Esophagus (tissue), 2 donors: ENCODE results near the gene ODAD4. TPM values are rescaled to one million over a fixed set of nuclear protein-coding genes. Genes with fewer than 3 reads are reported as not detected.

Experiments used
- H3K27ac ChIP-seq, 2 donors: one replicate each; pipeline ENCODE4 v1.5.1; 2013; ENCODE audit warnings: low read depth in 2 of 2, mild to moderate bottlenecking in 2 of 2, inconsistent platforms in 1 of 2, low read length in 1 of 2, moderate library complexity in 1 of 2
- H3K27me3 ChIP-seq, 2 donors: one replicate each; pipeline ENCODE4 v1.6.1; 2013; ENCODE audit warnings: low read length in 2 of 2, control low read depth in 1 of 2, mild to moderate bottlenecking in 1 of 2; ENCODE audit not compliant: insufficient read depth in 2 of 2, control insufficient read depth in 1 of 2
- H3K36me3 ChIP-seq, 2 donors: one replicate each; pipeline ENCODE4 v1.6.1; 2013; ENCODE audit warnings: low read length in 1 of 2; ENCODE audit not compliant: control insufficient read depth in 2 of 2, insufficient read depth in 2 of 2
- H3K4me1 ChIP-seq, 2 donors: one replicate each; pipeline ENCODE4 v1.6.1; 2013; ENCODE audit warnings: low read length in 1 of 2; ENCODE audit not compliant: control insufficient read depth in 2 of 2, insufficient read depth in 2 of 2
- H3K4me3 ChIP-seq, 2 donors: one replicate each; pipeline ENCODE4 v1.5.1; 2013; ENCODE audit warnings: low read length in 2 of 2, mild to moderate bottlenecking in 2 of 2, low read depth in 1 of 2, moderate library complexity in 1 of 2
- H3K9me3 ChIP-seq, 2 donors: one replicate each; pipeline ENCODE4 v1.6.1; 2013; ENCODE audit warnings: mild to moderate bottlenecking in 2 of 2, low read depth in 1 of 2, low read length in 1 of 2, moderate library complexity in 1 of 2; ENCODE audit not compliant: control insufficient read depth in 2 of 2, insufficient read depth in 1 of 2
- WGBS, 2 donors: extraction: QIAGEN DNeasy Blood & Tissue Kit; methylation state at CpG; one replicate each; pipeline ENCODE4 v1.1.7; 2013; 5-methylcytosine and 5-hydroxymethylcytosine counted together
- polyA plus RNA-seq, 2 donors: library from polyadenylated mRNA; stranded (reverse); fragments of 200-250 nt; gene quantifications; one replicate each; pipeline ENCODE4 v1.2.3, GENCODE V29; 2013
- donor health status: healthy with polysubstance abuse.
- donor health status: Bipolar disorder and iron deficiency.

ODAD4 gene
- polyA plus RNA-seq, 2 donors = 0.18 to 0.31 TPM

- 87% methylated on average over 37 of the region's 37 CpGs for WGBS, 2 donors
- Histone ChIP-seq H3K4me3 (peak overlapping the region; percentile 68 to 92), H3K4me1 (peaks cover 10 to 29% of the 10 kb centered on the region in 2 donors), H3K27me3 (no peaks in the 10 kb centered on the region), H3K27ac (peak overlapping the region; percentile 73 to 94), H3K36me3 (peaks cover 7 to 33% of the 10 kb centered on the region in 2 donors), H3K9me3 (no peaks in the 10 kb centered on the region)
Observed at GRCh38 chr17:41967921-41968578, 37.6 kb downstream of the ODAD4 start.

GRCh38 chr17:41968676-41969075, 38.3 kb downstream of the ODAD4 start:
- H3K36me3 ChIP-seq = peaks cover 10 to 39% of the 10 kb centered on the region in 2 donors
- H3K27ac ChIP-seq = no peak overlapping the region
- WGBS, 2 donors = 87 to 89% methylated on average over 10 of the region's 10 CpGs
- H3K4me3 ChIP-seq = no peak overlapping the region
- H3K27me3 ChIP-seq = no peaks in the 10 kb centered on the region
- peaks cover 13 to 35% of the 10 kb centered on the region in 2 donors for H3K4me1 ChIP-seq
- no peaks in the 10 kb centered on the region for H3K9me3 ChIP-seq

GRCh38 chr17:41970901-41971331, 40.5 kb downstream of the ODAD4 start:
- peaks cover 19 to 57% of the 10 kb centered on the region in 2 donors for H3K36me3 ChIP-seq
- H3K4me3 ChIP-seq = no peak overlapping the region
- 81 to 84% methylated on average over 5 of the region's 5 CpGs for WGBS, 2 donors
- no peaks in the 10 kb centered on the region for H3K9me3 ChIP-seq
- no peaks in the 10 kb centered on the region for H3K27me3 ChIP-seq
- no peak overlapping the region for H3K27ac ChIP-seq
- H3K4me1 ChIP-seq = peaks cover 20 to 51% of the 10 kb centered on the region in 2 donors

- peaks cover 21 to 61% of the 10 kb centered on the region in 2 donors for H3K36me3 ChIP-seq
- no peaks in the 10 kb centered on the region for H3K9me3 ChIP-seq
- no peak overlapping the region for H3K4me3 ChIP-seq
- H3K4me1 ChIP-seq = peaks cover 23 to 55% of the 10 kb centered on the region in 2 donors
- peak overlapping the region in 1 of 2 donors; percentile 58 for H3K27ac ChIP-seq
- WGBS, 2 donors = 84 to 86% methylated on average over 18 of the region's 18 CpGs
- no peaks in the 10 kb centered on the region for H3K27me3 ChIP-seq
Observed at GRCh38 chr17:41971721-41972523, 41.5 kb downstream of the ODAD4 start.

GRCh38 chr17:41972571-41973407, 42.4 kb downstream of the ODAD4 start:
- no peaks in the 10 kb centered on the region for H3K27me3 ChIP-seq
- H3K9me3 ChIP-seq = no peaks in the 10 kb centered on the region
- WGBS, 2 donors = 46 to 53% methylated on average over 21 to 22 of the region's 22 CpGs
- peak overlapping the region; percentile 14 to 80 for H3K27ac ChIP-seq
- peaks cover 23 to 66% of the 10 kb centered on the region in 2 donors for H3K36me3 ChIP-seq
- H3K4me1 ChIP-seq = peaks cover 24 to 53% of the 10 kb centered on the region in 2 donors
- no peak overlapping the region for H3K4me3 ChIP-seq

GRCh38 chr17:41973408-41973811, 43.0 kb downstream of the ODAD4 start:
- H3K27me3 ChIP-seq = no peaks in the 10 kb centered on the region
- H3K9me3 ChIP-seq = no peaks in the 10 kb centered on the region
- peaks cover 20 to 49% of the 10 kb centered on the region in 2 donors for H3K4me1 ChIP-seq
- peaks cover 23 to 61% of the 10 kb centered on the region in 2 donors for H3K36me3 ChIP-seq
- H3K4me3 ChIP-seq = no peak overlapping the region
- H3K27ac ChIP-seq = peak overlapping the region; percentile 14 to 80
- WGBS, 2 donors = 63 to 64% methylated on average over 19 of the region's 19 CpGs

GRCh38 chr17:41974031-41974430, 43.6 kb downstream of the ODAD4 start:
- H3K27me3 ChIP-seq = no peaks in the 10 kb centered on the region
- H3K36me3 ChIP-seq = peaks cover 23 to 57% of the 10 kb centered on the region in 2 donors
- 83 to 86% methylated on average over 6 of the region's 6 CpGs for WGBS, 2 donors
- no peaks in the 10 kb centered on the region for H3K9me3 ChIP-seq
- H3K27ac ChIP-seq = peak overlapping the region; percentile 29 to 68
- peaks cover 20 to 45% of the 10 kb centered on the region in 2 donors for H3K4me1 ChIP-seq
- H3K4me3 ChIP-seq = no peak overlapping the region

- Histone ChIP-seq H3K4me1 (peaks cover 18 to 45% of the 10 kb centered on the region in 2 donors), H3K27ac (peak overlapping the region; percentile 68 to 90), H3K4me3 (no peak overlapping the region), H3K27me3 (no peaks in the 10 kb centered on the region), H3K36me3 (peaks cover 23 to 54% of the 10 kb centered on the region in 2 donors), H3K9me3 (no peaks in the 10 kb centered on the region)
- 91 to 93% methylated on average over 5 of the region's 5 CpGs for WGBS, 2 donors
Observed at GRCh38 chr17:41974658-41975057, 44.2 kb downstream of the ODAD4 start.
